Bone marrow (tissue), 2 donors: ENCODE results near the gene DNAJB12.
A peak's percentile ranks its signal among the peaks of the same experiment; 100 is the strongest.
"Not testable (repeated sequence)": the region's sequence is repeated elsewhere in the genome, so short reads cannot be mapped to it uniquely, and the experiment has no call there.

Source experiments
- DNase-seq, 2 donors: peaks; one replicate each; lab custom pipeline; 2025; lab: John Stamatoyannopoulos, UW

Gene DNAJB12

GRCh38 chr10:72354356-72355213 lies at the start of gene DNAJB12:
Gene DNAJB12 (minus strand): TSS chr10:72354919. CDS start chr10:72354897, 22 bp downstream.
- peak; percentile 90 to 96 for DNase-seq

DNA sequence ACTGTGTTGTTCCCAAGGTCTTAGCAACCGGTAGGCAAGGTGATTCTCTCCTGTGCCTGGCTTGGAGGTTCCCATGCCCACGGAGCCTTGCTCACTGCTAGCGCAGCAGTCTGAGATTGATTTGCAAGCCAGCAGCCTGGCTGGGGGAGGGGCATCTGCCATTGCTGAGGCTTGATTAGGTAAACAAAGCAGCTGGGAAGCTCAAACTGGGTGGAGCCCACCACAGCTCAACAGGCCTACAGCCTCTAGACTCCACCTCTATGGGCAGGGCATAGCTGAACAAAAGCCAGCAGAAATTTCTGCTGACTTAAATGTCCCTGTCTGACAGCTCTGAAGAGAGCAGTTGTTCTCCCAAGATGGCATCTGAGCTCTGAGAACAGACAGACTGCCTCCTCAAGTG lies 40.9 kb upstream of the DNAJB12 start:
- not testable (repeated sequence) for DNase-seq

- no peak for DNase-seq
These were observed 37.9 kb upstream of the DNAJB12 start for GRCh38 chr10:72392571-72392970.

DNA sequence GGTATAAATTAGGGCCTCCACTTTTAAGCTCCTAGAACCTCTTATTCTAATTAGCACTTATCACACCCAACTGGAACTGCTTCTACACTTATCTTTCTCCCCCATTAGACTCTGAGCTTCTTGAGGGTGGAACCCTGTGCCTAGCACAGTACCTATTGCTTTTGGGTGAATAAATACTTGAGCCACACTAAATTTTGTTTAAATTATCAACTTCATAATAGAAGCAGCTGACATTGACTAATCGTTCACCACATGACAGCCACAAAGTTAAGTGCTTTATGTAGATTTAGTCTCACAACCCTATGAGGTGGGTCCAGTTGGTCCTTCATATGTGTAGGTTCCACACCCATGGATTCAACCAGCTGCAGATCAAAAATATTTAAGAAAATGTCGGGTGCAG lies 36.0 kb upstream of the DNAJB12 start:
- no peak for DNase-seq

GRCh38 chr10:72389716-72390115 lies 35.0 kb upstream of the DNAJB12 start:
- no peak for DNase-seq

GRCh38 chr10:72389014-72389413 lies 34.3 kb upstream of the DNAJB12 start:
- no peak for DNase-seq

GRCh38 chr10:72388062-72388461 lies 33.3 kb upstream of the DNAJB12 start:
- no peak for DNase-seq

DNA sequence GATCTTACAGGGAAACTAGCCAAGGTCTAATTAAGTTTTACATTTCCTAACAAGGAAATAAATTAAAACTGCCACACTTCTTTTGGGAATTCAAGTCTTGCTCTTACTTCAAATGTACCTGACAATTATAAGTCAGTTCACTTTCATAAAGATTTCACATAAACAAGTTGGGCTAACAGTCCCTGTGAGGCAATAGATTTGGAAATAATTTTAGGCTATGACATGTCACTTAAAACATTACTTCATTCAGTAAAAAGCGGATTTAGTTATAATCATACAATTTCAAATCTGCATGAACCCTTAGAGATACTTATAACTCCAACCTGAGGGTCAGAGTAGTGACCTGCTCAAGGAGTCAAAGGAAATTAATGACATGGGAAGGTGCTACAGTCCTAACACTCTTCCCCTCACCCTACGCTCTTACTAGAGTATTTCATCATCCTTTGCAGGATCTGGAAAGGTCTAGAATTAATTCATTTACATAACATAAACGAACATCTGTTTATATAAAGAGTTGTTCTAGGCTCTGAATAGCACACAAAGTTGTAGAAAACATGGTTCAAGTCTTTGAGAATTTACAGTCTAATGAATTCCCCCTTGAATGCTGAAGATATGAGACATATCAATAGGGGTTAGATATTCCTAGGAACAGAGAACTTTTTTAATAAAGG lies 32.3 kb upstream of the DNAJB12 start:
- DNase-seq: no peak

DNA sequence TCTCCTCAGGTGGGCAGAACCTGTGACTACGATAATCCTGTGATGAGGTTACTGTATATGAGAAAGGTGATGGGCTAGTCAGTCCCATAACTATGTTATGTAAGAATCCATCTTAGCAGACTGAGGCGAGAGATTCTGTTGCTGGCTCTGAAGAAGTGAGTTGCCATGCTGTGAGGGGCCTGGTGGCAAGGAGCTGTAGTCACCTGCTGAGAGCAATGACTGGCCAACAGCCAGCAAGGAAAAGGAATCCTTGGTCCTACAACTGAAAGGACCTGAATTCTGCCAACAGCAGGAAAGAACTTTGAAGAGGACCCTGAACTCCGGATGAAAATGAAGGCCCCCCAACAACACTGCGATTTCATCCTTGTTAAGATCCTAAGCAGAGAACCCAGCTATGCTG lies 31.0 kb upstream of the DNAJB12 start:
- DNase-seq: no peak

- DNase-seq: not testable (repeated sequence)
These were observed 30.3 kb upstream of the DNAJB12 start for GRCh38 chr10:72384982-72385381.

DNA sequence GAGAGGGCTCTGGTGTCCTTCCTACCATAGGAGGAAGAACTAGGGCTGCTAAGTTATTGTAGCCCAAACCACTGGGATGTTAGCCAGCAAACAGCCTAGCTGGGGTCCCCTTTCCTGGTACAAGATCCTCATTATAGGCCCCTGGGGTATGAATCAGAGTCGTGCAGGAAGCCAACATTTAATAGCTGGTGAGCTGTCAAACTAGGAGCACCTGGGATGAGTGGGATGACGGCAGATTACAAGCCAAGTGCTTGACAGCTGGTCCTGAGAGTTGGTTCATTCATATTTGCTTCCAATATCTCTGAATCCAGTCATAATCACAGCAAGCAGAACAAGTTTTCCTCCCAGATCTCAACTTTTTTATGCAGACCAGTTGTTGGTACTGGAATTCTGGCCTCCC lies 25.1 kb upstream of the DNAJB12 start:
- no peak for DNase-seq

- DNase-seq: no peak
These were observed 24.3 kb upstream of the DNAJB12 start for GRCh38 chr10:72379062-72379461.

- DNase-seq: no peak
These were observed 20.9 kb upstream of the DNAJB12 start for GRCh38 chr10:72375585-72375984.

GRCh38 chr10:72375173-72375572 lies 20.5 kb upstream of the DNAJB12 start:
- no peak for DNase-seq

DNA sequence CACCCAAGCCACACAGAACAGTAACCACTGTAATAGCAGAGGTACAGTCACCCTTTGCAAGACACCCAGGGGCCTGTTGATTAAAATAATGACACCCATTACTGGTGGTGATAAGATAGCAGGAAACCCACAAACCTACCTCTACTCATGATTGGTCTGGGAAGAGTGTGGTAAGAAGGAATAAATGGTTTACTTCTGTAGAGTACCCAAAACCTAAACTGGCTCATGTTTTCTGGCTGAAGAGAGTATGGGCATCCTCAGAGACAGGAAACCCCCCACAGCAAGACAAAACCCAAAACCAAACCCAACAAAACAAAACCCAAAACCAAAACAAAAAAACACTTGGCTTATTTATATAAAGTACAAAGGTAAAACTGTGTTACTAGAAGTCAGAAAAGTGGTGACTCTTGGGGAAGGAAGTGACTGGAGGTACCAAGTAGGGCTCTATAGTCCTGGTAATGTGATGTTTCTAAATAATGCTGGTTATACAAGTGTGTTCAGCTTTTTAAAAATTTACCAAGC lies 15.5 kb upstream of the DNAJB12 start:
- no peak for DNase-seq

DNA sequence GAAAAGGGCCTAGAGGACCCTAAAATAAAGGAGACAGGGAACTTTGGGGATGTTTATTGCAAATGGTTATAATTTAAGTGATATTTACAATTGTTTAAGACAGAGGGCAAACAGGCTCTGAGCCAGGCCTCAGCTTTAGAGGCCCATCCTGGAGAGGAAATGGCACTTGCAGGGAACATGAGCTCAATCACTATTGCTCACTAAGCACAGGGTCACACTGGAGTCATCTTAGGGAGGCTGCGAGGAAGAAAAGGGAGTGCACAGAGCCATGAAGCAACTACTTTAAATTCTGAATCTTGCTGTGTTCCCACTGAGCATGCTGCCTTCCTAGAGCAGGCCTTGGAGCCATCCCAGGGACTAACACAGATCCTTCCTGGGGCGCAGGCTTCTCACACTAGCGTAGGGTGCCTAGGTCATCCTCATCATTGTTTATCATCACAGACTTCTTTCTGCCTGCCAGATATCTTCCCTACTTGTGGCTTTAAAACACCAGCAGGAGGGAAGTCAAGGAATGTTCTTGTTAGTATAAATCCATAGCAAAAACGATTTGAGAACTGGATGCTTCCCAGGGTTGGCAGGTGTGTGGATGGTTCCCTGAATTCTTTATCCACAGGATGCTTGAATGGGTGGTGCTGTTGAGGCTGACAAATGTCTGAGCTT lies 12.7 kb upstream of the DNAJB12 start:
- DNase-seq: no peak

DNA sequence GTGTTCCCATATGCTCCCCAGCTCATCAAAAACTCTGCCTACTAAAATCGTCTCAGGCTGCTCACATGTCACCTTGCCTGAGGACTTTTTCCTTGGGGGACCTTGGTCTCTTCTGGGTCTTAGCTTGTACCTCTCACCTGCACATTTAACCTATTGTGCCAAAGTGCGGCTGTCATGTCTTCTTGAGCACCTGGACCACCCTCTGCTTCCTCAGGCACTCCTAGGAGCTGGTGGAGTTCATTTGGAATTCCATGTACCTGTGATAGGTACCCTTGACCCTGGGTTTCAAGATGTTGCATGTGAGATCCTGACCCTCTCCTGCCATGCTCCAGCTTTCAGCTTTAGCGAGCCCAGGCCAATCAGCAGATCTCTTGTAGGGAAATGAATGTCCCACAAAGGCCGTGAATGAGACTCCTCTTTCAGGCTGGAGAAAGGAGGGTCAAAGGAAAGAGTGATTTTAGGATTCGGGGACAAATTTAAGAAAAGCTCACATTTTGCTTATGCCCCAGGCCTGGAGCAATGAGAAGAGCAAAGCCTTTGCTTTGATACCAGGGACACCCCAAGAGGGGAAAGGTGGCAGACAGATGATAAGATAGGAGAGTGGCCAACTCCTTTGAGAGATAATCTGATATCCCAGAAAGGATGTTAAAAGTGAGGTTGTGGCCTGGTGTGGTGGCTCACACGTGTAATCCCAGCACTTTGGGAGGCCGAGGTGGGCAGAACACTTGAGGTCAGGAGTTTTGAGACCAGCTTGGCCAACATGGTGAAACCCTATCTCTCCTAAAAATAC lies 10.6 kb upstream of the DNAJB12 start:
- DNase-seq: no peak

DNA sequence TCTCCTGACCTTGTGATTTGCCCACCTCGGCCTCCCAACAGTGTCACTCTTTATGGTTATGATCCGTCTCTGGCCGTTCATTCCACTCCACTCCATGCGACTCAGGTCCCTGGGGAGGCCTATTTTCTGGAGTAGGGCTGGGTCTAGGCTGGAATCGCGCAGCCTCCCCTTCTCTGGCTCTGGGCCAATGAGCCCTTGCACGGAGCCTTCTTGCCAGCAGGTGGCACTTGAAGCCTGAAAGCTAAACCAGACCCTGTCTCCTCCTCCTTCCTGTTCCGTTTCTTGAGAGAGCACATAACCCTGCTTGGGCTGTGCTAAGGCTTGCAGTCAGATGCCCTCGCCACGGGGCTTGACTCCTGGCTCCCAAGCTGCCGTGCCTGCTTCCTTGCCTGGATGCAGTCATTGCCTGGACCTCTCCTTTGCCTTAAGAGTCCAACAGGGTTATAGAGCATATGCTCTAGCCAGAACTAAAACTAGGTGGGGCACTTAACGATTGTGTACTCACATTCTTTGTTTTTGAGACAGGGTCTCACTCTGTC lies 9.6 kb upstream of the DNAJB12 start:
- peak; percentile 56 to 92 for DNase-seq

GRCh38 chr10:72356987-72357386 lies 2.3 kb upstream of the DNAJB12 start:
- DNase-seq: no peak

DNA sequence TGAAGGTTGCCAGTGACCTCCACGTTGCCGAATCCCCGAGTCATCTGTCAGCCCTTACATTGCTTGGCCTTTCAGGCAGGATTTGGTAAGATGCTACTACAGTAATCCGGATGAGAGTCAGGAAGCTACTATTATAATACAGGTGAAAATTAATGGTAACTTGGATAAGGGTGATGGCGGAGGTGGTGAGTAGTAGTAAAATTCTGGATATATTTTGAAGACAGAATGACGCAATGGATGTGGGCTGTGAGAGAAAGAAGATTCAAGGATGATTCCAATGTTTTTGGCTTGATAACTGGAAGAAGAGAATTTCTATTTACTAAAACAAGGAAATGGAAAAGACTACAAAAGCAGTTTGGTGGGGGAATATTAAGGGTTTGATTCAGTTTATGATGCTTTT lies 1.4 kb upstream of the DNAJB12 start:
- no peak for DNase-seq

GRCh38 chr10:72355214-72355555 lies 466 bp upstream of the DNAJB12 start:
- DNase-seq: no peak

- no peak for DNase-seq
These were observed 759 bp downstream of the DNAJB12 start for GRCh38 chr10:72353965-72354355.
